WTC11 (cell line): ENCODE results near the gene CXCL17.

ENCODE experiments used
- CTCF ChIP-seq: fragments of 200-600 bp; IDR thresholded peaks from 2 replicates; pipeline ENCODE4 v1.8.0; 2022; ENCODE audit warnings: antibody characterized with exemption
- E2F1 ChIP-seq: sonication (generic); formaldehyde crosslinking; IDR thresholded peaks from 2 replicates; pipeline ENCODE4 v1.8.0; 2022; ENCODE audit warnings: mild to moderate bottlenecking, missing genetic modification reagents
- ESRRA ChIP-seq: sonication (generic); formaldehyde crosslinking; IDR thresholded peaks from 2 replicates; pipeline ENCODE4 v1.8.1; 2022; ENCODE audit warnings: mild to moderate bottlenecking, missing genetic modification reagents, borderline replicate concordance
- MAX ChIP-seq: sonication (generic); formaldehyde crosslinking; IDR thresholded peaks from 2 replicates; pipeline ENCODE4 v1.8.0; 2022; ENCODE audit warnings: mild to moderate bottlenecking, missing genetic modification reagents
- ZNF121 ChIP-seq: sonication (generic); formaldehyde crosslinking; IDR thresholded peaks from 2 replicates; pipeline ENCODE4 v1.8.0; 2023; ENCODE audit warnings: missing genetic modification reagents
- ZNF317 ChIP-seq: sonication (generic); formaldehyde crosslinking; IDR thresholded peaks from 2 replicates; pipeline ENCODE4 v1.8.1; 2023; ENCODE audit warnings: low read depth, mild to moderate bottlenecking, moderate library complexity, missing genetic modification reagents, borderline replicate concordance

- TF ChIP-seq ZNF121 (CRISPR knock-in tag) (no peak), ZNF317 (CRISPR knock-in tag) (no peak), CTCF (no peak), ESRRA (no peak), MAX (CRISPR knock-in tag) (no peak), E2F1 (no peak)
Measured at GRCh38 chr19:42480335-42481095, 37.8 kb upstream of the CXCL17 start.
